K562 (cell line): ENCODE data around the gene MMAB. TPM values are rescaled to one million over a fixed set of nuclear protein-coding genes. Genes with fewer than 3 reads are reported as not detected.

ENCODE experiments used
- ATAC-seq: fragments of 200-7000 bp; cut with Tn5 transposase; 3 replicates; pipeline ENCODE4 v1.9.1; 2020; ENCODE audit warnings: moderate library complexity
- BruUV-seq: library from RNA; stranded (reverse); fragments of 400-500 nt; replicated peaks from 2 replicates; lab custom pipeline; 2021; lab: Mats Ljungman, UMichigan
- CTCF ChIA-PET: fragments of 300-600 bp; formaldehyde crosslinking; extraction: SDS; loops from one replicate; lab custom pipeline; 2021; ENCODE audit warnings: low intra/inter-chr PET ratio; lab: Yijun Ruan, JAX
- POLR2A ChIA-PET: fragments of 300-600, 350-650 bp; sonication (Branson Sonifier 250); formaldehyde crosslinking; extraction: SDS; loops from one replicate; lab custom pipeline; 2021; ENCODE audit warnings: antibody characterized with exemption, inconsistent platforms; lab: Yijun Ruan, JAX
- DNase-seq, 4 experiments: peaks; one replicate each; pipeline versions ENCODE4 v3.0.0 to v3.0.0-alpha.2; 2011 to 2018; ENCODE audit warnings: low spot score in 3 of 4, mixed read lengths in 3 of 4; ENCODE audit errors: extremely low read depth in 1 of 4
- FAIRE-seq: peaks from 2 replicates; lab custom pipeline; 2011; peaks lifted over from hg19 to GRCh38; lab: Jason Lieb, UNC
- H2AFZ ChIP-seq: 2 replicates; pipeline ENCODE4 v1.6.0; 2011; ENCODE audit warnings: low read depth, low read length, control low read depth, inconsistent platforms
- H3K27ac ChIP-seq: fragments of 200-600 bp; 3 replicates; pipeline ENCODE4 v1.8.0; 2011; ENCODE audit warnings: low read depth, mild to moderate bottlenecking, control low read depth, inconsistent platforms, low read length, moderate library complexity, mixed read lengths; ENCODE audit errors: extremely low read depth
- H3K27me3 ChIP-seq, 2 experiments: fragments of 300-600 bp in 1 of 2; 2 replicates in 1 of 2; 3 replicates in 1 of 2; pipeline versions ENCODE4 v1.6.0 to v1.8.0; 2011; ENCODE audit warnings: inconsistent platforms in 2 of 2, low read length in 2 of 2, mild to moderate bottlenecking in 1 of 2, mixed read lengths in 1 of 2, moderate library complexity in 1 of 2; ENCODE audit not compliant: control insufficient read depth in 2 of 2, insufficient read depth in 2 of 2
- H3K36me3 ChIP-seq: fragments of 300-600 bp; 3 replicates; pipeline ENCODE4 v1.8.0; 2011; ENCODE audit warnings: mild to moderate bottlenecking, low read length, inconsistent platforms; ENCODE audit not compliant: control insufficient read depth, insufficient read depth
- H3K4me1 ChIP-seq, 2 experiments: fragments of 200-600 bp in 1 of 2; replicated peaks in 1 of 2; 2 replicates in 1 of 2; 3 replicates in 1 of 2; pipeline versions ENCODE4 v1.5.1 to v1.8.0; 2011; ENCODE audit warnings: inconsistent platforms in 2 of 2, low read length in 2 of 2, mild to moderate bottlenecking in 1 of 2, mixed read lengths in 1 of 2, moderate library complexity in 1 of 2; ENCODE audit not compliant: control insufficient read depth in 2 of 2, insufficient read depth in 2 of 2
- H3K4me2 ChIP-seq: 2 replicates; pipeline ENCODE4 v1.6.1; 2011; ENCODE audit warnings: low read length, control low read depth, inconsistent platforms, mixed read lengths; ENCODE audit not compliant: insufficient read depth
- H3K4me3 ChIP-seq: fragments of 200-600 bp; sonication (generic), shearing (Covaris generic); 2 replicates; pipeline ENCODE4 v1.5.1; 2016; ENCODE audit warnings: control low read depth, inconsistent platforms
- H3K79me2 ChIP-seq: fragments of 200-600 bp; 3 replicates; pipeline ENCODE4 v1.8.0; 2011; ENCODE audit warnings: low read length, inconsistent platforms; ENCODE audit not compliant: control insufficient read depth, insufficient read depth
- H3K9ac ChIP-seq, 2 experiments: 2 replicates each; pipeline versions ENCODE4 v1.6.0 to v1.6.1; 2011; ENCODE audit warnings: low read depth in 2 of 2, low read length in 2 of 2, control low read depth in 1 of 2, inconsistent platforms in 1 of 2, mild to moderate bottlenecking in 1 of 2, mixed read lengths in 1 of 2; ENCODE audit not compliant: insufficient read depth in 1 of 2
- H3K9me1 ChIP-seq: one replicate; pipeline ENCODE4 v1.6.0; 2011; ENCODE audit warnings: inconsistent platforms, mild to moderate bottlenecking, low read length, moderate library complexity; ENCODE audit not compliant: control insufficient read depth, insufficient read depth
- H3K9me3 ChIP-seq: replicated peaks from 2 replicates; pipeline ENCODE4 v1.5.1; 2011; ENCODE audit warnings: low read depth, low read length, inconsistent platforms; ENCODE audit not compliant: control insufficient read depth, insufficient read depth
- H4K20me1 ChIP-seq: replicated peaks from 2 replicates; pipeline ENCODE4 v1.6.1; 2011; ENCODE audit warnings: low read length, inconsistent platforms, mixed read lengths; ENCODE audit not compliant: control insufficient read depth, insufficient read depth
- ADNP ChIP-seq: fragments of 200-800 bp; sonication (Bioruptor generic); IDR thresholded peaks from 2 replicates; pipeline ENCODE4 v1.6.1; 2016; ENCODE audit warnings: missing genetic modification characterization, missing compliant biosample characterization
- BHLHE40 ChIP-seq: IDR thresholded peaks from 2 replicates; pipeline ENCODE4 v1.6.1; 2011; ENCODE audit warnings: low read length, improper control_type of control experiment
- CBFB ChIP-seq: sonication (generic); formaldehyde crosslinking; IDR thresholded peaks from 2 replicates; pipeline ENCODE4 v1.4.0; 2020; ENCODE audit warnings: mild to moderate bottlenecking, missing genetic modification reagents
- HLTF ChIP-seq: fragments of 450-650 bp; IDR thresholded peaks from 2 replicates; pipeline ENCODE4 v1.6.1; 2016
- SAFB2 ChIP-seq: fragments of 200-400 bp; formaldehyde crosslinking; IDR thresholded peaks from 2 replicates; pipeline ENCODE4 v1.6.1; 2018; ENCODE audit warnings: borderline replicate concordance, low read length, low read depth, moderate library complexity; ENCODE audit not compliant: severe bottlenecking
- TFAP4 ChIP-seq: sonication (generic); formaldehyde crosslinking; IDR thresholded peaks from 2 replicates; pipeline ENCODE4 v1.8.0; 2022; ENCODE audit warnings: missing genetic modification reagents, mild to moderate bottlenecking, moderate library complexity, borderline replicate concordance
- WGBS: fragments of 100-300 bp; shearing (Covaris generic); methylation state at CpG from one replicate; pipeline ENCODE4 v1.1.6; 2016; ENCODE audit warnings: low coverage, mixed read lengths; ENCODE audit not compliant: insufficient coverage; ENCODE audit errors: missing lambda C conversion rate; 5-methylcytosine and 5-hydroxymethylcytosine counted together
- in situ Hi-C: fragments of 300-500 bp; cut with MboI; formaldehyde crosslinking; loops from 4 replicates; pipeline ENCODE4 v1.15.0; 2018; ENCODE audit warnings: inconsistent platforms, mixed read lengths
- intact Hi-C: fragments of 100-400 bp; cut with micrococcal nuclease; formaldehyde crosslinking; loops from 2 replicates; pipeline ENCODE4 v1.14.2; 2022
- polyA plus RNA-seq, 8 experiments: library from polyadenylated mRNA; depleted of rRNA in 4 of 8; stranded (reverse) in 5 of 8; unstranded in 3 of 8; fragments of >200 nt; fragmentation: Nextera tagmentation in 2 of 8; fragmentation: Illumina TruSeq in 1 of 8; extraction: Ambion mirVana in 2 of 8; extraction: Trizol in 1 of 8; gene quantifications; 2 replicates each; pipeline versions ENCODE4 v1.2.1 to v1.2.3, GENCODE V29; 2011 to 2014; ENCODE audit warnings: inconsistent platforms in 1 of 8, missing spikeins in 1 of 8
- total RNA-seq, 7 experiments: library from RNA; depleted of rRNA in 6 of 7; stranded (reverse); fragments of >200 nt in 6 of 7; fragmentation: Illumina TruSeq in 2 of 7; extraction: Trizol in 2 of 7; gene quantifications; 2 replicates each; pipeline versions ENCODE4 v1.2.1 to v1.2.3, GENCODE V29; 2011 to 2021; ENCODE audit warnings: low replicate concordance in 1 of 7

Gene MMAB
- total and polyA plus RNA-seq, 9 of the 15 experiments (the other 6 are each of a cell fraction or from before 2014, with no cell fraction given), result 9.5 to 76.1 (median 46.2) TPM

- H2AFZ ChIP-seq, result no peak overlapping the region
- no peak overlapping the region for H3K4me2 ChIP-seq
- BruUV-seq, result no TSS peak
- no peak overlapping the region for H3K9ac ChIP-seq
- H3K9me1 ChIP-seq, result peaks cover 2% of the 10 kb centered on the region
- intact Hi-C loops (loop anchor here (1.0 to 10.0 kb wide), 3 partner anchors 77 to 258 kb away; no protein-coding TSS in a partner anchor), in situ Hi-C loops (loop anchor here (5.0 kb wide), 1 partner anchor 260 kb away; no protein-coding TSS in a partner anchor)
- no peaks in the 10 kb centered on the region for H3K79me2 ChIP-seq
- no peaks in the 10 kb centered on the region for H4K20me1 ChIP-seq
- no peaks in the 10 kb centered on the region for H3K9me3 ChIP-seq
- no peak for ATAC-seq
- peak; percentile 64 for TF ChIP-seq BHLHE40
- no peak for TF ChIP-seq HLTF
- no peak for TF ChIP-seq SAFB2
- peak; percentile 40; the same call in 1 of the 2 replicates for TF ChIP-seq TFAP4 (CRISPR knock-in tag)
- TF ChIP-seq CBFB, result no peak
- TF ChIP-seq ADNP (tag), result no peak
- FAIRE-seq, result no peak
- no peak overlapping the region for H3K4me3 ChIP-seq
- ChIA-PET POLR2A (interaction anchor here (0.9 to 1.2 kb wide), 2 partner anchors 13 to 91 kb away, joined by 3 to 4 read pairs; no protein-coding TSS in a partner anchor), CTCF (interaction anchor here (2.6 kb wide), 1 partner anchor 258 kb away, joined by 14 read pairs; no protein-coding TSS in a partner anchor)
- peak in 1 of 4 experiments; percentile 8 for DNase-seq
- peaks cover 50% of the 10 kb centered on the region for H3K36me3 ChIP-seq
- no peaks in the 10 kb centered on the region for H3K27me3 ChIP-seq
- 50% methylated on average over 6 of the region's 6 CpGs for WGBS
- no peaks in the 10 kb centered on the region for H3K4me1 ChIP-seq
- H3K27ac ChIP-seq, result no peak overlapping the region
Observed at GRCh38 chr12:109517619-109518018, 55.7 kb downstream of the MMAB start.
